ENCODE data around the gene CD47.

CD47 gene

DNA sequence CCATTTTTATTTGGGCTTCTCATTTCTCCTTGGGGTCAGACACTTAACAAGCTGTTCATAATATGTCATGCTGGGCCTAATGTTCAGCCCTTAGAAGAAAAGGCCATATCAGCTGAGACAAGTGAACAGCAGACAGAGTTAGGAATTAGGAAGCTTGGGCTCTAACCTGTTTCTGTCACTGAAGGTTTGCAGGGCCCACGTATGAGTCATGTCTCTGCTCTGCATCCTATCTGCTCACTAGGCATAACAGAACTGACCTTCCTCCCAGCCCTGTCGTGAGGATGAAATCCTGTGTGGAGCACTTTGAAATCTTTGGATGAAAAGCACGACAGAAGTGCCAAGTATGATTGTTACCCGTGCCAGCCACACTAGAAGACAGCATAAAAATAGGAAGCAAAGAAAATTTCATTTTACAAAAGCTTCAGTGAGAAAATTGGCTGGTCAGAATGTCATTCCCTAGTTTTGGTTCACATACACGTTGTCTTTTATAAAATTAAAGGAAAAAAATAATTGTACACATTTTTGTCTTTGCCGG is 26.5 kb upstream of the CD47 start:
- H3K4me3 ChIP-seq (ENCODE audit: low read depth, low read length): no peak overlapping the region
- TF ChIP-seq, protein P1, sequence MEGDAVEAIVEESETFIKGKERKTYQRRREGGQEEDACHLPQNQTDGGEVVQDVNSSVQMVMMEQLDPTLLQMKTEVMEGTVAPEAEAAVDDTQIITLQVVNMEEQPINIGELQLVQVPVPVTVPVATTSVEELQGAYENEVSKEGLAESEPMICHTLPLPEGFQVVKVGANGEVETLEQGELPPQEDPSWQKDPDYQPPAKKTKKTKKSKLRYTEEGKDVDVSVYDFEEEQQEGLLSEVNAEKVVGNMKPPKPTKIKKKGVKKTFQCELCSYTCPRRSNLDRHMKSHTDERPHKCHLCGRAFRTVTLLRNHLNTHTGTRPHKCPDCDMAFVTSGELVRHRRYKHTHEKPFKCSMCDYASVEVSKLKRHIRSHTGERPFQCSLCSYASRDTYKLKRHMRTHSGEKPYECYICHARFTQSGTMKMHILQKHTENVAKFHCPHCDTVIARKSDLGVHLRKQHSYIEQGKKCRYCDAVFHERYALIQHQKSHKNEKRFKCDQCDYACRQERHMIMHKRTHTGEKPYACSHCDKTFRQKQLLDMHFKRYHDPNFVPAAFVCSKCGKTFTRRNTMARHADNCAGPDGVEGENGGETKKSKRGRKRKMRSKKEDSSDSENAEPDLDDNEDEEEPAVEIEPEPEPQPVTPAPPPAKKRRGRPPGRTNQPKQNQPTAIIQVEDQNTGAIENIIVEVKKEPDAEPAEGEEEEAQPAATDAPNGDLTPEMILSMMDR (IDR thresholded peaks at IDR 0.05; ENCODE audit: borderline replicate concordance, insufficient read depth, low read depth, low read length): no peak

DNA sequence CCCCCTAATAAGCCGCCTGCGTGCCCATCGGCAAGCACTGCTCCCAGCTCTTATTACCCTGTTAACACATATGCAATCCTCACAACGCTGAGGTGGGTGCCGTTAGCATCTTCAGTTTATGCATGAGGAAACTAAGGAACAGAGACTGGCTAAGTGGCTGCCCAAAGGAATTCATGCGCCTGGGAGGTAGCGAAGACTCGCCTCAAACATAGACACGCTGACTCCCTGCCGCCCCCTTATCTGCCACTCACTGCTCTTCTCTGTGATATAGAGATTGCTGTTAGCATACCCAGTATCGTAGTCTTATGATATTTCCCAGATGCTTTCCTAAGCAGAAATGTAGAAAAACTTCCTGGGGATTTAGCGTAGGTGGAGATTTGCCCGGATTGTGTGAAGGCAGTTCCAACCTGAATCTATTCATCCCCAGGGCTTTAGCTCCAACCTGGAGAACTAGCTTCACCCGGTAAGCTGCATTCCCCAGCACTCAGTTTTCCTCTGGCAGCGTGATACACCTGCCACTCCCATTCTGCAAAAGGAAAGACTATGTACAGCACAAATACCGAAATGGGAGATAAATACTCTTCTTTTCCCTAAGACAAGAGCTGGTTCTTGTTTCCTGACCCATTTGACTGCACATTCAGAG is 23.7 kb upstream of the CD47 start:
- TF ChIP-seq, protein P1 (IDR thresholded peaks at IDR 0.05; ENCODE audit: borderline replicate concordance, insufficient read depth, low read depth, low read length): no peak
- H3K4me3 ChIP-seq (ENCODE audit: low read depth, low read length): no peak overlapping the region

DNA sequence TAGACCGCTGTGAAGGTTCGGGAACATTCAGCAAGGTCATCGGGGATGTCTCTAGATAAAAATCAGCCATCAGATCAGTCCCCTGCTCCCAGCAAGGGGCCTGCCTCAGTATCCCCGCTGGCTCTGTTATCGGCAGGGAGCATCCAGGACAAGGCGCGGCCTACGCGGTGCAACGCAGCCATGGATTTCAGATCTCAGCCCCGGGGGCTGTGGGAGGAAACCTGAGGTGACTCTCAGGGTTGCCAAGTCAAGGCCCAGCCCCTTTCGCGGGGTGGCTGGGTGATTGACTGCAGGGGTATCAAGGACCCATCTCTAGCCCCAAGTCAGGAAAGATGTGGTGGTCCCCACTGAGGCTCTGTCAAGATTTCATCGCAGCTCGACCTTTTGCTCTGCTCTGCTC is 23.1 kb upstream of the CD47 start:
- TF ChIP-seq, protein P1 (IDR thresholded peaks at IDR 0.05; ENCODE audit: borderline replicate concordance, insufficient read depth, low read depth, low read length): no peak

DNA sequence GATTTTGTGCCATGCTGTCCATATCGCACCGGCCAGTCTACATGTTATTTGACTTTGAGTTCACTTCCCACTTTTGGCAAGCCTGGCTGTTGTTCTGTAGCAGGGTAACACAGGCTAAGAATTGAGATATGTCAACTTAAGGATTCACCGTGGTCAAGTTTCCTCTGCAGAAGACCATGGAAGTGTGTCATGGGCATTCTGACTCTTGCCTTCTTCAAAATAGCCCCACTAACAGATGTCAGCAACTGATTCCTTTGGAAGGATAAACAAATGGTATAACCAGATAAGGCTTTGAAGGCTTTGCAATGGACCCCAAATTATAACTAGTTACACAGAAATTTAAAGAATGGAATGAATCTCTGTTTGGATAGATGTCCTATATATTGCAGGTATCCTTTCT is 20.1 kb upstream of the CD47 start:
- TF ChIP-seq, protein P1 (IDR thresholded peaks at IDR 0.05; ENCODE audit: borderline replicate concordance, insufficient read depth, low read depth, low read length): no peak
- no peak overlapping the region for H3K4me3 ChIP-seq (ENCODE audit: low read depth, low read length)

More for the DNA sequence above, 23.1 kb upstream of the CD47 start:
- H3K4me3 ChIP-seq (ENCODE audit: low read depth, low read length): no peak overlapping the region

DNA sequence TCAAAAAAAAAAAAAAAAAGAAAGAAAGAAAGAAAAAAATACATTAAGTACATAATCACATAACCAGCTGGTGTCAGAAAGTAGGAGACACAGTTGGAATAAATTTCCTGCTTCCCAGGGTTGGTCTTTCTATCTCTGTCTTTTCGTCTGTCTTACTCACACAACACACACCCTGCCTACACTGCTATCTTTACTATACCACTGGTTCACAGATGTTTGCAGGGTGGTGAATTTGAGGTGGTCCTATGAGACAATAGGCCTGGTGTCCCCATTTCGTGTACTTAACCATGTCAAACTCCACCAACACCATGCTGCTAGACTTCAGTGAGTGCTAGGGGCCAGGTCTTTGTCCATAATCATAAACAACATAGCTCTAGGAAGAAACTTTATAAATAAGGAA is 17.6 kb upstream of the CD47 start:
- TF ChIP-seq, protein P1 (IDR thresholded peaks at IDR 0.05; ENCODE audit: borderline replicate concordance, insufficient read depth, low read depth, low read length): no peak
- H3K4me3 ChIP-seq (ENCODE audit: low read depth, low read length): no peak overlapping the region

DNA sequence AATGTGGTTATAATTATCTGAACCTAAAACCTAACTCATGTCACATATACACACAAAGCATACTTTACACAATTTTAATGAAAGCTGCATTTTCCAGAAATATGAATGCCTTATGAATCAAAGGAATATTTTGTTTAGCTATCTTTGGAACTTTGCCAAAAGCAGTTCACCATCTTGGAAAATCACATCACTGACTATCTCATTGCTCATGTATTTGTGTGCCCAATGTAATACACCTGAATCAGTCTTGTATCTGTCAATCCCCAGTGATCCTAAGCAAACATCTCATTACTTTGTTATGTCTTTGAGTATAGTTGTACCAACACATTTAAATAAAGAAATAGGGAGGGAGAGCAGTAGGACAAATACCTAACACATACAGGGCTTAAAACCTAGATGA is 15.6 kb upstream of the CD47 start:
- TF ChIP-seq, protein P1 (IDR thresholded peaks at IDR 0.05; ENCODE audit: borderline replicate concordance, insufficient read depth, low read depth, low read length): no peak
- H3K4me3 ChIP-seq (ENCODE audit: low read depth, low read length): no peak overlapping the region

DNA sequence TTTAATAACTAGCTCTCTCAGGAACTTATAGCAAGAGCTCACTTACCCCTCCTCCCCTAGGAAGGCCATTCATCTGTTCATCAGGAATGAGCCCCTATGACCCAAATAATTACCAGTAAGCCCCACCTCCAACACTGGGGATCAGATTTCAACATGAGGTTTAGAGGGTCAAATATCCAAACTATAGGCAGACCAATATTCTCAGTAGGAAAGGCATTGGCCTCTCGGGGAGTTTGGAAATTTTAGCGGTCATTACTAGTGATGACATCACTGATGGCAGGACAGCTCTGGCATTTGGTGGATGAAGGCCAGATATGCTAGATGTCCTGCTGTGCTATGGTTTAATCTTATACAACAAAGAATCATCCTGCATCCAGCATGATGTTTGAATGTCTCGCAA is 15.2 kb upstream of the CD47 start:
- no peak overlapping the region for H3K4me3 ChIP-seq (ENCODE audit: low read depth, low read length)
- TF ChIP-seq, protein P1 (IDR thresholded peaks at IDR 0.05; ENCODE audit: borderline replicate concordance, insufficient read depth, low read depth, low read length): no peak

Measured in GM12875 (cell line).